Erythroblast (primary cell): ENCODE data around the gene CFAP100.

Source experiments
- GATA1 ChIP-seq: IDR thresholded peaks from 2 replicates; pipeline ENCODE4 v1.6.1; 2011; ENCODE audit warnings: low read depth, mild to moderate bottlenecking, control low read depth, low read length, moderate library complexity
- POLR2A ChIP-seq: IDR thresholded peaks from 2 replicates; pipeline ENCODE4 v1.6.1; 2011; ENCODE audit warnings: mild to moderate bottlenecking, low read length

DNA sequence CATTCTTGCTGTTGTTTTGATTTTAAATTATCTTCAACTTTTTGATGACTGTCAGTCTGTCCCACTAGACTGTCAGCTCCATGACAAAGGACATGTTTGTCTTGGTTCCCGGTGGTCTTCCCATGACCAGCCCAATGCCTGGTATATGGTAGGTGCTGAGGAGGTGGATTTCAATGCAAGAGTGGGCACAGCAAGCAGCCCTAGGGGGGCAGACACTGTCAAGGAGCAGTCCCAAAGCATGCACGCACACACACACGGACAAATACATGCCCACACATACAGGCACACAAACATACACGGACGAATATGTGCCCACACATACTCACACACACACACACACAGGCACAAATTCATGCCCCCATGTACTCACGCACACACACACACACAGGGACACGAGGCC, 49.5 kb upstream of the CFAP100 start:
- TF ChIP-seq POLR2A (no peak), GATA1 (no peak)
